H9 (cell line): Measurements from ENCODE around the gene ZNF205. TPM values are rescaled to one million over a fixed set of nuclear protein-coding genes. Genes with fewer than 3 reads are reported as not detected.

Experiments
- DNase-seq: peaks from one replicate; pipeline ENCODE4 v3.0.0-alpha.2; 2017
- H2AFZ ChIP-seq: one replicate; pipeline ENCODE4 v1.6.1; 2013; ENCODE audit warnings: mild to moderate bottlenecking, low read length, control low read depth, moderate library complexity
- H2AK5ac ChIP-seq: 2 replicates; pipeline ENCODE4 v1.6.1; 2013; ENCODE audit warnings: low read length, control low read depth, mixed read lengths; ENCODE audit not compliant: insufficient read length
- H2BK120ac ChIP-seq: one replicate; pipeline ENCODE4 v1.6.1; 2013; ENCODE audit warnings: low read depth, mild to moderate bottlenecking, low read length, control low read depth, inconsistent platforms; ENCODE audit not compliant: poor library complexity, severe bottlenecking
- H2BK12ac ChIP-seq: 2 replicates; pipeline ENCODE4 v1.6.1; 2013; ENCODE audit warnings: low read length, control low read depth, mixed read lengths, low read depth; ENCODE audit not compliant: insufficient read length
- H2BK15ac ChIP-seq: 2 replicates; pipeline ENCODE4 v1.6.1; 2013; ENCODE audit warnings: low read depth, low read length, control low read depth
- H2BK20ac ChIP-seq: one replicate; pipeline ENCODE4 v1.6.1; 2013; ENCODE audit warnings: low read depth, mild to moderate bottlenecking, low read length, control low read depth, inconsistent platforms; ENCODE audit not compliant: poor library complexity, severe bottlenecking
- H2BK5ac ChIP-seq: 2 replicates; pipeline ENCODE4 v1.6.1; 2013; ENCODE audit warnings: low read length, control low read depth, mixed read lengths; ENCODE audit not compliant: insufficient read length
- H3K14ac ChIP-seq: 2 replicates; pipeline ENCODE4 v1.6.1; 2013; ENCODE audit warnings: low read length, control low read depth; ENCODE audit not compliant: insufficient read depth
- H3K18ac ChIP-seq: 2 replicates; pipeline ENCODE4 v1.6.1; 2013; ENCODE audit warnings: low read depth, mild to moderate bottlenecking, mixed read lengths, low read length, control low read depth; ENCODE audit not compliant: insufficient read length
- H3K23ac ChIP-seq: 2 replicates; pipeline ENCODE4 v1.6.1; 2013; ENCODE audit warnings: low read length, control low read depth, mixed read lengths, low read depth; ENCODE audit not compliant: insufficient read length
- H3K23me2 ChIP-seq: 2 replicates; pipeline ENCODE4 v1.6.1; 2013; ENCODE audit warnings: low read depth, mild to moderate bottlenecking, mixed read lengths, low read length, control low read depth; ENCODE audit not compliant: insufficient read length, poor library complexity, severe bottlenecking
- H3K27ac ChIP-seq: 2 replicates; pipeline ENCODE4 v1.5.1; 2013; ENCODE audit warnings: low read length, control low read depth, mixed read lengths, low read depth; ENCODE audit not compliant: insufficient read length
- H3K27me3 ChIP-seq: 2 replicates; pipeline ENCODE4 v1.6.1; 2013; ENCODE audit warnings: low read length, control low read depth, inconsistent platforms; ENCODE audit not compliant: insufficient read depth
- H3K4ac ChIP-seq: 2 replicates; pipeline ENCODE4 v1.6.1; 2013; ENCODE audit warnings: low read depth, mild to moderate bottlenecking, control low read depth, inconsistent platforms, low read length, moderate library complexity
- H3K4me1 ChIP-seq: 2 replicates; pipeline ENCODE4 v1.6.1; 2013; ENCODE audit warnings: low read length, control low read depth, inconsistent platforms; ENCODE audit not compliant: insufficient read depth
- H3K4me2 ChIP-seq: 2 replicates; pipeline ENCODE4 v1.6.1; 2013; ENCODE audit warnings: low read length, control low read depth, mixed read lengths; ENCODE audit not compliant: insufficient read length, insufficient read depth
- H3K56ac ChIP-seq: 2 replicates; pipeline ENCODE4 v1.6.1; 2013; ENCODE audit warnings: low read depth, mild to moderate bottlenecking, mixed read lengths, low read length, control low read depth; ENCODE audit not compliant: insufficient read length
- H3K79me1 ChIP-seq: 2 replicates; pipeline ENCODE4 v1.6.1; 2013; ENCODE audit warnings: low read depth, mild to moderate bottlenecking, moderate library complexity, low read length, control low read depth, inconsistent platforms; ENCODE audit not compliant: insufficient read depth, poor library complexity, severe bottlenecking
- H3K79me2 ChIP-seq: 2 replicates; pipeline ENCODE4 v1.6.1; 2013; ENCODE audit warnings: low read length, control low read depth, inconsistent platforms; ENCODE audit not compliant: insufficient read depth
- H3K9ac ChIP-seq: 2 replicates; pipeline ENCODE4 v1.6.1; 2013; ENCODE audit warnings: low read length, control low read depth, mixed read lengths; ENCODE audit not compliant: insufficient read length; ENCODE audit errors: extremely low read depth
- H3K9me3 ChIP-seq: one replicate; pipeline ENCODE4 v1.6.1; 2013; ENCODE audit warnings: low read depth, low read length, inconsistent platforms; ENCODE audit not compliant: control insufficient read depth
- H3T11ph ChIP-seq: one replicate; pipeline ENCODE4 v1.6.1; 2013; ENCODE audit warnings: mild to moderate bottlenecking, low read length, control low read depth, inconsistent platforms
- H4K20me1 ChIP-seq: one replicate; pipeline ENCODE4 v1.6.1; 2013; ENCODE audit not compliant: control insufficient read depth, insufficient read length, insufficient read depth
- H4K5ac ChIP-seq: 2 replicates; pipeline ENCODE4 v1.6.1; 2013; ENCODE audit warnings: low read depth, mild to moderate bottlenecking, mixed read lengths, low read length, control low read depth; ENCODE audit not compliant: insufficient read length
- H4K8ac ChIP-seq: replicated peaks from 2 replicates; pipeline ENCODE4 v1.6.1; 2013; ENCODE audit warnings: low read length, control low read depth, mixed read lengths, low read depth; ENCODE audit not compliant: insufficient read length
- H4K91ac ChIP-seq: 2 replicates; pipeline ENCODE4 v1.6.1; 2013; ENCODE audit warnings: low read depth, mild to moderate bottlenecking, moderate library complexity, mixed read lengths, low read length, control low read depth; ENCODE audit not compliant: insufficient read length
- H3K27ac Mint-ChIP-seq, 3 experiments: 2 replicates in 2 of 3; 3 replicates in 1 of 3; pipeline ENCODE4 v1.8.0; 2020 to 2021; ENCODE audit warnings: mixed read lengths in 3 of 3, mild to moderate bottlenecking in 1 of 3, moderate library complexity in 1 of 3
- H3K27me3 Mint-ChIP-seq: 2 replicates; pipeline ENCODE4 v1.8.0; 2021; ENCODE audit warnings: low read depth, mild to moderate bottlenecking, moderate library complexity, mixed read lengths
- H3K36me3 Mint-ChIP-seq, 3 experiments: 2 replicates in 2 of 3; 3 replicates in 1 of 3; pipeline ENCODE4 v1.8.0; 2020 to 2021; ENCODE audit warnings: low read depth in 3 of 3, mixed read lengths in 3 of 3; ENCODE audit not compliant: insufficient read depth in 1 of 3
- H3K4me1 Mint-ChIP-seq, 2 experiments: 2 replicates each; pipeline ENCODE4 v1.8.0; 2020; ENCODE audit warnings: mixed read lengths in 2 of 2
- H3K4me3 Mint-ChIP-seq, 2 experiments: 2 replicates in 1 of 2; 3 replicates in 1 of 2; pipeline ENCODE4 v1.8.0; 2020 to 2021; ENCODE audit warnings: mild to moderate bottlenecking in 2 of 2, mixed read lengths in 2 of 2, moderate library complexity in 1 of 2
- H3K9me3 Mint-ChIP-seq, 2 experiments: 2 replicates in 1 of 2; 3 replicates in 1 of 2; pipeline ENCODE4 v1.8.0; 2020; ENCODE audit warnings: mild to moderate bottlenecking in 2 of 2, mixed read lengths in 2 of 2, moderate library complexity in 1 of 2
- CTCF ChIP-seq: fragments of 200-600 bp; sonication (generic); conservative IDR thresholded peaks from 3 replicates; pipeline ENCODE4 v1.8.0; 2021; ENCODE audit warnings: antibody characterized with exemption, mild to moderate bottlenecking
- WGBS: extraction: QIAGEN DNeasy Blood & Tissue Kit; methylation state at CpG from one replicate; pipeline ENCODE4 v1.1.7; 2013; ENCODE audit warnings: missing lambda C conversion rate, low lambda C conversion rate, mixed read lengths; ENCODE audit not compliant: insufficient read length; ENCODE audit errors: extremely low coverage; 5-methylcytosine and 5-hydroxymethylcytosine counted together
- total RNA-seq: library from RNA; stranded (reverse); gene quantifications from 2 replicates; pipeline ENCODE4 v1.2.1, GENCODE V29; 2021

ZNF205 gene
- total RNA-seq, 1 experiment from 2014 or later: 16.8 TPM

GRCh38 chr16:3152991-3153368 is 40.6 kb downstream of the ZNF205 start:
- Histone ChIP-seq H3K4me2 (peak overlapping the region; percentile 97), H2AK5ac (no peak overlapping the region), H3K4me1 (no peaks in the 10 kb centered on the region), H2AFZ (no peak overlapping the region), H3K14ac (no peak overlapping the region), H3K9ac (no peak overlapping the region), H4K8ac (no peak overlapping the region), H4K5ac (no peak overlapping the region), H3K56ac (no peak overlapping the region), H3K23ac (no peak overlapping the region), H3K9me3 (no peaks in the 10 kb centered on the region), H2BK120ac (no peak overlapping the region), H3K79me2 (no peaks in the 10 kb centered on the region), H3K4ac (no peak overlapping the region), H3K79me1 (no peaks in the 10 kb centered on the region), H2BK20ac (no peak overlapping the region), H4K20me1 (no peaks in the 10 kb centered on the region), H2BK15ac (no peak overlapping the region), H3K27me3 (no peaks in the 10 kb centered on the region; the same call in 1 of the 2 replicates), H3K18ac (no peak overlapping the region), H4K91ac (no peak overlapping the region), H2BK5ac (no peak overlapping the region), H3T11ph (no peak overlapping the region), H2BK12ac (no peak overlapping the region), H3K27ac (no peak overlapping the region), H3K23me2 (peaks cover 19% of the 10 kb centered on the region)
- no CpG with 5 or more reads among the region's 8 CpGs for WGBS
- no peak for TF ChIP-seq CTCF
- H3K4me3 Mint-ChIP-seq: peak overlapping the region; percentile 86 to 96
- H3K9me3 Mint-ChIP-seq: peaks cover 6 to 8% of the 10 kb centered on the region in 2 experiments; a peak in 2 of 5 replicates
- no peak overlapping the region for H3K27ac Mint-ChIP-seq
- H3K27me3 Mint-ChIP-seq: peaks cover 48% of the 10 kb centered on the region
- DNase-seq: no peak
- peaks cover 9 to 19% of the 10 kb centered on the region in 2 experiments for H3K4me1 Mint-ChIP-seq
- H3K36me3 Mint-ChIP-seq: no peaks in the 10 kb centered on the region; a peak in 1 of 7 replicates
